T-helper 1 cell (primary cell): Measurements from ENCODE around the gene RBM15.

ENCODE experiments used
- DNase-seq, 5 donors: peaks; one replicate each; pipeline ENCODE4 v3.0.0-alpha.2; 2012 to 2020

RBM15 gene

GRCh38 chr1:110321846-110322245 is 17.3 kb upstream of the RBM15 start:
- DNase-seq: no peak

- no peak for DNase-seq
These were observed 14.5 kb upstream of the RBM15 start for GRCh38 chr1:110324667-110325066.

GRCh38 chr1:110326826-110327225 is 12.4 kb upstream of the RBM15 start:
- no peak for DNase-seq

GRCh38 chr1:110328274-110328673 is 10.9 kb upstream of the RBM15 start:
- DNase-seq: no peak

GRCh38 chr1:110328700-110329099 is 10.5 kb upstream of the RBM15 start:
- DNase-seq: no peak

GRCh38 chr1:110335265-110335664 is 3.9 kb upstream of the RBM15 start:
- no peak for DNase-seq

GRCh38 chr1:110336300-110337039 is 2.7 kb upstream of the RBM15 start:
- DNase-seq: no peak

- DNase-seq: peak in 3 of 5 donors; percentile 17 to 18 (median 18)
These were observed 1.4 kb upstream of the RBM15 start for GRCh38 chr1:110337704-110338308.

- peak; percentile 87 to 96 (median 91) for DNase-seq
These were observed 780 bp upstream of the RBM15 start for GRCh38 chr1:110338309-110338885.

GRCh38 chr1:110339407-110340206 is 430 bp downstream of the RBM15 start:
- DNase-seq: peak; percentile 36 to 62 (median 53)

GRCh38 chr1:110340207-110340468 is 961 bp downstream of the RBM15 start:
- DNase-seq: no peak

GRCh38 chr1:110341146-110341871 is 2.1 kb downstream of the RBM15 start:
- DNase-seq: no peak

- no peak for DNase-seq
These were observed 2.7 kb downstream of the RBM15 start for GRCh38 chr1:110341872-110342331.

GRCh38 chr1:110343249-110343648 is 4.1 kb downstream of the RBM15 start:
- no peak for DNase-seq

- DNase-seq: no peak
These were observed 5.0 kb downstream of the RBM15 start for GRCh38 chr1:110344152-110344551.

GRCh38 chr1:110345480-110345879 is 6.3 kb downstream of the RBM15 start:
- DNase-seq: no peak

- no peak for DNase-seq
These were observed 7.5 kb downstream of the RBM15 start for GRCh38 chr1:110346690-110347089.

- DNase-seq: no peak
These were observed 8.2 kb downstream of the RBM15 start for GRCh38 chr1:110347182-110347893.

GRCh38 chr1:110348050-110348449 is 8.9 kb downstream of the RBM15 start:
- no peak for DNase-seq

- DNase-seq: no peak
These were observed 9.6 kb downstream of the RBM15 start for GRCh38 chr1:110348771-110349170.

- DNase-seq: no peak
These were observed 11.2 kb downstream of the RBM15 start for GRCh38 chr1:110350360-110350759.

- DNase-seq: no peak
These were observed 16.1 kb downstream of the RBM15 start for GRCh38 chr1:110355321-110355720.
